Measurements from ENCODE around the gene EBF4.
"Not testable (repeated sequence)": the region's sequence is repeated elsewhere in the genome, so short reads cannot be mapped to it uniquely, and the experiment has no call there.

Gene EBF4

DNA sequence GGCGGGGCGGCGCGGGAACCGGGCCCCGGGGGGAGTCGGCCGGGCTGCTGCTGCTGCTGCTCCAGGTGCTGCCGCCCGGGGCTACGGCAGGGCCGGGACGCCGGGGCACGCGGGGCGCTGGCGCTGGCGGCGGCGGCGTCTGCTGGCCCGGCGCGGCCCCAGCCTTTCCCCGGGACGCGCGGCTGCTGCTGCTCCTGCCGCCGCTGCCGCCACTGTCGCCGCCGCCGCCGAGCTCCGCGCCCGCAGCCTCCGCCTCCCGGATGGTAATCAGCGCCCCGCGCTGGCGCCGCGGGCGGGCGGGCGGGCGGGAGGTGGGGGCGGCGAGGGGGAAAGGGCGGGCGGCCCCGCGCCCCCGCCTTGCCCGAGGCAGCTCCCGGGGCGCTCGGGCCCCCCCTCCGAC lies 306 bp downstream of the EBF4 start:
- Histone ChIP-seq H3K36me3 (ENCODE audit: control insufficient read depth in 2 of 2, insufficient read depth in 2 of 2, low read length in 2 of 2) (no peaks in the 10 kb centered on the region), H3K9ac (ENCODE audit: low read depth in 1 of 2, low read length in 2 of 2) (no peak overlapping the region), H3K4me3 (ENCODE audit: low read length in 2 of 2) (no peak overlapping the region), H3K4me1 (ENCODE audit: control insufficient read depth in 2 of 2, insufficient read depth in 2 of 2, low read length in 2 of 2) (peaks cover 0 to 6% of the 10 kb centered on the region in 2 donors), H3K27me3 (ENCODE audit: control insufficient read depth in 2 of 2, insufficient read depth in 2 of 2, low read length in 2 of 2) (peaks cover 30 to 49% of the 10 kb centered on the region in 2 donors), H3K27ac (ENCODE audit: low read depth in 2 of 2, low read length in 2 of 2) (no peak overlapping the region), H3K9me3 (ENCODE audit: control insufficient read depth in 2 of 2, low read length in 2 of 2) (no peaks in the 10 kb centered on the region)

DNA sequence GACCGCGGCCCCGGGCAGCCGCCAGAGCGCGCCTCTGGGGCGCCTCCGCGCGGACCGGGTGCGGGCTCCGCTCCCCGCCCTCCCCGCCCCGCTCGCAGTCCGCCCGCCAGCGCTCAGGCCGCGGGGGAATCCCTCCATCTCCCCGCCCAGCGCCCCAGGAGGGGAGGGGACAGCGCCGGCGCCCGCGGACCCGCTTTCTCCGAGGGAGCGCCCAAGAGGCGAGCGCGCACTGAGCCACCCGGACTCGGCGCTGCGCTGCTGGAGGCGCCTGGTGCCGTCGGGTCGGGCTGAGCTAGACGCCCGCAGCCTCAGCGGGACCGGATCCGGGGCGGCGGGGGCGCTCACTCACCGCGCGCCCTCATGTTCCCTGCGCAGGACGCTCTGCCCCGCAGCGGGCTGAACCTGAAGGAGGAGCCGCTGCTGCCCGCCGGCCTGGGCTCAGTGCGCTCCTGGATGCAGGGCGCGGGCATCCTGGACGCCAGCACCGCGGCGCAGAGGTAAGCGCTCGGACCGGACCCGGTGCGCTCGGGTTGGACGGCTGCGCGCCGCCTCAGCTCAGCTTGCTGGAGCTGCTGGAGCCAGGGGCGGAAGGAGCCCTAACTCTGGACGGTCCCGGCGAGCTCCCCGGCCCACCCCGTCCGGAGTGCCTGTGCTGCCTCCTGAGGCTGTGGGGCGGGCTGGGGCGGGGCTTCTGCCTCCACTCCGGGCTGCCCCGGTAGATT lies 867 bp downstream of the EBF4 start:
- Histone ChIP-seq H3K36me3 (ENCODE audit: control insufficient read depth in 2 of 2, insufficient read depth in 2 of 2, low read length in 2 of 2) (no peaks in the 10 kb centered on the region), H3K27ac (ENCODE audit: low read depth in 2 of 2, low read length in 2 of 2) (no peak overlapping the region), H3K4me3 (ENCODE audit: low read length in 2 of 2) (no peak overlapping the region), H3K9me3 (ENCODE audit: control insufficient read depth in 2 of 2, low read length in 2 of 2) (no peaks in the 10 kb centered on the region), H3K4me1 (ENCODE audit: control insufficient read depth in 2 of 2, insufficient read depth in 2 of 2, low read length in 2 of 2) (peaks cover 0 to 6% of the 10 kb centered on the region in 2 donors), H3K9ac (ENCODE audit: low read depth in 1 of 2, low read length in 2 of 2) (no peak overlapping the region), H3K27me3 (ENCODE audit: control insufficient read depth in 2 of 2, insufficient read depth in 2 of 2, low read length in 2 of 2) (peaks cover 27 to 49% of the 10 kb centered on the region in 2 donors)

DNA sequence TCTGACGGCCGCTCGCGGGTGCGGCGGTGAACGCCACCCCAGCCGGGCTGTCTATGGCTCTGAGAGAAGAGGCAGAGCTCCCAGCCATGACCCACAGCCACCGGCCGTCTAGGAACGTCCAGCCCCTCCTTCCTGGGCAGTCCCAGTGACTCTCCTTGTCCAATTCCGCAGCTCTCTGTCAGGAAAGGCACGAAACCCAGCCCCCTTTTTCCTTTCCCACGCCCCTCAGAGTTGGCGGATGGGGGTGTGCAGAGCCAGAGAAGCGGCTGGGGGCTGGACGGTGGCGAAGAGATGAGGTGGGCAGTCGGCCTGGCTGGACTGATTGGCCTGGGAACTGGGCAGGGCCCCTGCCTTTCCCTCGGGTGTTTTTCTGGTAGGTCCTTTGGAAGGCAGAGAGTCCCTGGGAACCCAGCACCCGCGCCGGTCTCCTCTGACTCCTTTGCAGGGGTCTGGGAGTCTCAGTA lies 1.5 kb downstream of the EBF4 start:
- Histone ChIP-seq H3K9me3 (ENCODE audit: control insufficient read depth in 2 of 2, low read length in 2 of 2) (no peaks in the 10 kb centered on the region), H3K4me1 (ENCODE audit: control insufficient read depth in 2 of 2, insufficient read depth in 2 of 2, low read length in 2 of 2) (peaks cover 0 to 6% of the 10 kb centered on the region in 2 donors), H3K27ac (ENCODE audit: low read depth in 2 of 2, low read length in 2 of 2) (no peak overlapping the region), H3K9ac (ENCODE audit: low read depth in 1 of 2, low read length in 2 of 2) (no peak overlapping the region), H3K36me3 (ENCODE audit: control insufficient read depth in 2 of 2, insufficient read depth in 2 of 2, low read length in 2 of 2) (no peaks in the 10 kb centered on the region), H3K27me3 (ENCODE audit: control insufficient read depth in 2 of 2, insufficient read depth in 2 of 2, low read length in 2 of 2) (peaks cover 24 to 47% of the 10 kb centered on the region in 2 donors), H3K4me3 (ENCODE audit: low read length in 2 of 2) (no peak overlapping the region)

DNA sequence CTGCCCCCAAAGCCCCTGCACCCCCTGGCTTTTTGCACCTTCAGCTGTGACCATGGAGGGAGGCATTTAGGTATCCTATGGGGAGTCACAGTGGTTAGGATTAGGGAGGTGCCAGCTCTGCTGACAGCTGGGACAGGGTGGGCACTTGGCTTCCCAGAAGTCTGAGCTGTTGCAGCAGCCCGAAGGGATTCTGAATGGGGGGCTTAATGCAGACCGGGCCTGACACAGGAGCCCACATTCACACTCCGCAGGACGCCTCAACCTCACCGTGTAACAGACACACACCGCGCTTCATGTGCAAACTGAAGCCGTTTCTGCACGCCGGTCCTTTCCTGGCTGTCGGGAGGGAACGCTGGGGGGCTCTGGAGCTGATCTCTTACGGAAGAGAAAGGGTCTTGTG lies 1.9 kb downstream of the EBF4 start:
- peaks cover 24 to 48% of the 10 kb centered on the region in 2 donors for H3K27me3 ChIP-seq (ENCODE audit: control insufficient read depth in 2 of 2, insufficient read depth in 2 of 2, low read length in 2 of 2)

DNA sequence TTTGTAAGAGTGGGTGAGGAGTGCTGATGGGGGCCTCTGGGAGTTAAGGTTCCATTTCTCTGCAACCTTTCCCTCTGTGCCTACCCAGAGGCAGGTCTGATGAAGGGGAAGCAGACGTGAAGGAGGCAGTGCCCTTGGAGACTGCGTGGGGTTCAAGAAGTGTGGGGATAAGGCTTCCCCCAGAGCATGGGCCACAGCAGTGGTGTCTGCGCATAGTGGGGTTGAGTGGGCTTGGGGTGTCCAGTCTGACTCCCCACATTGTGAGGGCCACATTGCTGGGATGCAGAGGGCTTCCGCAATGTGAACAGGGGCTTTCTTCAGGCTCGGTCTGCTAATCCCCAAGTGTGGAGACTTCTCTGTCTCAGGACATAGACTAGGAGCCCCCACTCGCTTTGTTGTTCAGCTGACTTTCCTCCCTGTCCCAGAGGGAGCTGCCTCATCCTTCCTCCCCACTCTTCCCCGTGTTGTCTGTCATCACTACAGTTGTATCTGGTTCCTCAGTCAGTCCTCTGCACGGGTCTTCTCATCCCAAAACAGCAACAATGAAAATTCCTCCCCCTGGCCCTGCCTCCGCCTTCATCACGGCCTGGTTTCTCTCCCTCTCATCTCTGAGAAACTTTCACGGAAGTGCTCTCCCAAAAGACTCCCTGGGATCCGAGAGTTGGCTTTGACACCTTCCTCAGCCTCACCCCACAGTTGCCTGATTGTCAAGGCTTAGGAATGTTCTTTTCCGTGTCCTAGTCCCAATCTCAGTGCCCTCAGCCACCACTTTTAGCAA lies 2.8 kb downstream of the EBF4 start:
- Histone ChIP-seq H3K9ac (ENCODE audit: low read depth in 1 of 2, low read length in 2 of 2) (no peak overlapping the region), H3K4me3 (ENCODE audit: low read length in 2 of 2) (no peak overlapping the region), H3K27ac (ENCODE audit: low read depth in 2 of 2, low read length in 2 of 2) (no peak overlapping the region), H3K27me3 (ENCODE audit: control insufficient read depth in 2 of 2, insufficient read depth in 2 of 2, low read length in 2 of 2) (peaks cover 24 to 41% of the 10 kb centered on the region in 2 donors), H3K4me1 (ENCODE audit: control insufficient read depth in 2 of 2, insufficient read depth in 2 of 2, low read length in 2 of 2) (peaks cover 0 to 6% of the 10 kb centered on the region in 2 donors), H3K9me3 (ENCODE audit: control insufficient read depth in 2 of 2, low read length in 2 of 2) (no peaks in the 10 kb centered on the region), H3K36me3 (ENCODE audit: control insufficient read depth in 2 of 2, insufficient read depth in 2 of 2, low read length in 2 of 2) (no peaks in the 10 kb centered on the region)

More for the DNA sequence above, 1.9 kb downstream of the EBF4 start:
- Histone ChIP-seq H3K27ac (ENCODE audit: low read depth in 2 of 2, low read length in 2 of 2) (no peak overlapping the region), H3K4me3 (ENCODE audit: low read length in 2 of 2) (no peak overlapping the region), H3K4me1 (ENCODE audit: control insufficient read depth in 2 of 2, insufficient read depth in 2 of 2, low read length in 2 of 2) (peaks cover 0 to 6% of the 10 kb centered on the region in 2 donors), H3K9me3 (ENCODE audit: control insufficient read depth in 2 of 2, low read length in 2 of 2) (no peaks in the 10 kb centered on the region), H3K36me3 (ENCODE audit: control insufficient read depth in 2 of 2, insufficient read depth in 2 of 2, low read length in 2 of 2) (no peaks in the 10 kb centered on the region), H3K9ac (ENCODE audit: low read depth in 1 of 2, low read length in 2 of 2) (no peak overlapping the region)

DNA sequence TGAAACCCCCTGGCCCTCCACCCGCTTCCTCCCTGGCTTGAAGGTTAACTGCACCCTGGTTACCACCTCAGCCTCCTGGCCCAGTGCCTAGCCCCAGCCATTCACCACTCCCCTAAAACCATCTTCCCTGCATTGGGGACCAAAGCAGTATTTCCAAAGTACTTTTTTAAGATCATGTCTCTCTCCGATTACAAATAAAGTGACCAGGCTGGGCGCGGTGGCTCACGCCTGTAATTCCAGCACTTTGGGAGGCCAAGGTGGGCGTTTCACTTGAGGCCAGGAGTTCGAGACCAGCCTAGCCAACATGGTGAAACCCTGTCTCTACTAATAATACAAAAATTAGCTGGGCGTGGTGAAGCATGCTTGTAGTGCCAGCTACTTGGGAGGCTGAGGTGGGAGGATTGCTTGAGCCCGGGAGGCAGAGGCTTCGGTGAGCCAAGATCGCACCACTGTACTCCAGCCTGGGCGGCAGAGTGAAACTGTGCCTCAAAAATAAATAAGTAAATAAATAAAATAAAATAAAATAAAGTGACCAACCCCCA lies 3.5 kb downstream of the EBF4 start:
- H3K4me1 ChIP-seq (ENCODE audit: control insufficient read depth in 2 of 2, insufficient read depth in 2 of 2, low read length in 2 of 2); H3K9me3 ChIP-seq (ENCODE audit: control insufficient read depth in 2 of 2, low read length in 2 of 2); H3K36me3 ChIP-seq (ENCODE audit: control insufficient read depth in 2 of 2, insufficient read depth in 2 of 2, low read length in 2 of 2); H3K4me3 ChIP-seq (ENCODE audit: low read length in 2 of 2); H3K9ac ChIP-seq (ENCODE audit: low read depth in 1 of 2, low read length in 2 of 2); H3K27ac ChIP-seq (ENCODE audit: low read depth in 2 of 2, low read length in 2 of 2): not testable (repeated sequence)
- peaks cover 21 to 36% of the 10 kb centered on the region in 2 donors for H3K27me3 ChIP-seq (ENCODE audit: control insufficient read depth in 2 of 2, insufficient read depth in 2 of 2, low read length in 2 of 2)

DNA sequence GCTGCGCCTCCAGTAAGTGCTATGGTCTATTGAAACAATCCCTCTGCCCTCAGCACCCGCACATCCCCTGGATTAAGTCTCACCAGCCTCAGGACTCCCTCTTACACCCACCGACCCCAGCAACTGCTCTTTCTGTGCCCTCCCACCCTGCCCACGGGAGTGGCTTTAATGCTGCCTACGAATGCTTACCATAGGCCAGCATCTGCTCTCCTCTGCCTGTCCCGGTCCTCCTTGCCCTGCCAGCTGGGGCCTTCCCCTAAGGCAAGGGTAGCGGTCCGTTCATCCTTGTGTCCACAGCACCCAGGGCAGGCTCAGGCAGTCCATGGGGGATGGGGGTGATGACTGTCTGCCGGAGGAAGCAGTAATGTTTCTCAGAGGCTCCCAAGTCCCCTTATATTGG lies 4.1 kb downstream of the EBF4 start:
- Histone ChIP-seq H3K4me1 (ENCODE audit: control insufficient read depth in 2 of 2, insufficient read depth in 2 of 2, low read length in 2 of 2) (peaks cover 0 to 6% of the 10 kb centered on the region in 2 donors), H3K4me3 (ENCODE audit: low read length in 2 of 2) (no peak overlapping the region), H3K9ac (ENCODE audit: low read depth in 1 of 2, low read length in 2 of 2) (no peak overlapping the region), H3K27ac (ENCODE audit: low read depth in 2 of 2, low read length in 2 of 2) (no peak overlapping the region), H3K36me3 (ENCODE audit: control insufficient read depth in 2 of 2, insufficient read depth in 2 of 2, low read length in 2 of 2) (no peaks in the 10 kb centered on the region), H3K9me3 (ENCODE audit: control insufficient read depth in 2 of 2, low read length in 2 of 2) (no peaks in the 10 kb centered on the region), H3K27me3 (ENCODE audit: control insufficient read depth in 2 of 2, insufficient read depth in 2 of 2, low read length in 2 of 2) (peaks cover 16 to 30% of the 10 kb centered on the region in 2 donors)

DNA sequence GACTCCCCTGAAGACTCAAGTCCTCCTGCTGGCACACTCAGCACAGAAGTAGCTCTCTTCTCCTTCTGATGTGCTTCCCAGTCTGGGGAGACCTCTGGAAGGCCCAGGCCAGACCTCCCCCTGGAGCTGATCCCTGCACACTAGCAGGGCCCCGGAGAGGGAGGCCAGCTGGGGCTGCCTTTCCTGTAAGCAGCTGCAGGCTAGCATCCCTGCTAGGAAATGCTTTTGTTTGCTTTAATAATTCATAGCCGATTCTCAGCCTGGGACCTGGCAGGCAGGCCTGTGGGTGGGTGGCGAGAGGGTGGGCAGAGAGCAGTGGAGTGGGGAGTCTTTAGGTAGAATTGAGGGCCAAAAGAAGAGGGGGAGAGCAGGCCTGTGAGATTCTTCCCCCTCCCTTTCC lies 5.2 kb downstream of the EBF4 start:
- no peak overlapping the region for H3K27ac ChIP-seq (ENCODE audit: low read depth in 2 of 2, low read length in 2 of 2)
- no peaks in the 10 kb centered on the region for H3K36me3 ChIP-seq (ENCODE audit: control insufficient read depth in 2 of 2, insufficient read depth in 2 of 2, low read length in 2 of 2)
- peaks cover 12 to 25% of the 10 kb centered on the region in 2 donors for H3K27me3 ChIP-seq (ENCODE audit: control insufficient read depth in 2 of 2, insufficient read depth in 2 of 2, low read length in 2 of 2)

DNA sequence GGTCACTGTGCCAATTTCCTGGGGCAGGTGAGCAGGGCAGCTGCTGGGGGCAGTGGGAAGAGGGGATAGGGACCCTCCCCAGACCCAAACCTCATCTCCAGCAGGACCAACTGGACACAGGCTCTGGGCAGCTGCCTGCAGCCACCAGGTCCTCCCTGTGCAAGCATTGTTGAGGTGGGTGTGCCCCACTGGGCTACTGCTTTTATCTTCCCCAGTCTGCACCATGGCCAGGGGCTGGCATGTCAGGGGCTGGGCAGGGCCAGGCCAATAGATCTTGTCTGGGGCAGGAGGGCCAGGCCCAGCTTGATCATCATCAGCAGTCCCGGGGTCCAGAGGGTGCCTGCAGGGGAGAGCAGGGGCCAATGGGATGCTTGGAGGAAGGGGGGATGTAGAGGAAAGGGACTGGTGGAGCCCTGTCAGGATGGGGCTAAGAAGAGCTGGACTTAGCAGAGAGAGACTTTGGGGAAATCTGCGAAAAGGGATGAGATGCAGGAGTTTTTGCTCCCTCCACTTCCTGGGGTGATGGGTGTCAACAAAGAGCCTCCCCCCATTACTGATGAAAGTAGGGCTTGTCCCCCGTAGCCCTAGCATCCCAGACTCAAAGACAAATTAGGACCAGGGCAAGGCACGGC lies 5.7 kb downstream of the EBF4 start:
- Histone ChIP-seq H3K4me3 (ENCODE audit: low read length in 2 of 2) (no peak overlapping the region), H3K27me3 (ENCODE audit: control insufficient read depth in 2 of 2, insufficient read depth in 2 of 2, low read length in 2 of 2) (peaks cover 12 to 25% of the 10 kb centered on the region in 2 donors), H3K9ac (ENCODE audit: low read depth in 1 of 2, low read length in 2 of 2) (no peak overlapping the region), H3K27ac (ENCODE audit: low read depth in 2 of 2, low read length in 2 of 2) (no peak overlapping the region), H3K9me3 (ENCODE audit: control insufficient read depth in 2 of 2, low read length in 2 of 2) (no peaks in the 10 kb centered on the region), H3K4me1 (ENCODE audit: control insufficient read depth in 2 of 2, insufficient read depth in 2 of 2, low read length in 2 of 2) (no peaks in the 10 kb centered on the region), H3K36me3 (ENCODE audit: control insufficient read depth in 2 of 2, insufficient read depth in 2 of 2, low read length in 2 of 2) (no peaks in the 10 kb centered on the region)

More for the DNA sequence above, 5.2 kb downstream of the EBF4 start:
- H3K9ac ChIP-seq (ENCODE audit: low read depth in 1 of 2, low read length in 2 of 2): no peak overlapping the region
- no peak overlapping the region for H3K4me3 ChIP-seq (ENCODE audit: low read length in 2 of 2)
- H3K9me3 ChIP-seq (ENCODE audit: control insufficient read depth in 2 of 2, low read length in 2 of 2): no peaks in the 10 kb centered on the region
- no peaks in the 10 kb centered on the region for H3K4me1 ChIP-seq (ENCODE audit: control insufficient read depth in 2 of 2, insufficient read depth in 2 of 2, low read length in 2 of 2)

DNA sequence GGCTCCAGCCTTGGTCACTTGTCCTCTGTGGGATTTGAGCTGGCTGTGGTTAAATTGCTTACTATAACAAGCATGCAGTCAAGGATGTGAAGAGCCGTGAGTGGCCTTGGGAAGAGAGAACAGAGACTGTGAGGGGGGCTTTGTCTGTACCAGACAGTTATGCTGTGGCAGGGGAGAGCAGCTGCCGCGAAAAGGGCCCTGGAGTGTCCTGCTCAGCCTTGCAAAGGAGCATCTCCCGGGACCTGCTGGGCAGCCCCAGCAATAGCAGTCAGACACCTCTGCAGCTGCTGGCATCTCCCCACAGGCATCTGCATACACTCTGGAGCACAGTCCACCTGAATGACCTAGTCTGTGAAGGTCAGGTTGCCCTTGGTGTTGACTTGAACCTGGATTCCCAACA lies 6.3 kb downstream of the EBF4 start:
- no peaks in the 10 kb centered on the region for H3K4me1 ChIP-seq (ENCODE audit: control insufficient read depth in 2 of 2, insufficient read depth in 2 of 2, low read length in 2 of 2)

More for the DNA sequence above, 6.3 kb downstream of the EBF4 start:
- H3K27ac ChIP-seq (ENCODE audit: low read depth in 2 of 2, low read length in 2 of 2): no peak overlapping the region
- H3K36me3 ChIP-seq (ENCODE audit: control insufficient read depth in 2 of 2, insufficient read depth in 2 of 2, low read length in 2 of 2): no peaks in the 10 kb centered on the region
- H3K9me3 ChIP-seq (ENCODE audit: control insufficient read depth in 2 of 2, low read length in 2 of 2): no peaks in the 10 kb centered on the region
- no peak overlapping the region for H3K4me3 ChIP-seq (ENCODE audit: low read length in 2 of 2)
- peaks cover 12 to 24% of the 10 kb centered on the region in 2 donors for H3K27me3 ChIP-seq (ENCODE audit: control insufficient read depth in 2 of 2, insufficient read depth in 2 of 2, low read length in 2 of 2)
- H3K9ac ChIP-seq (ENCODE audit: low read depth in 1 of 2, low read length in 2 of 2): no peak overlapping the region
